Stomach (tissue), 9 donors: Measurements from ENCODE around the gene TPST2. TPM values are rescaled to one million over a fixed set of nuclear protein-coding genes. Genes with fewer than 3 reads are reported as not detected.

Experiments
- DNase-seq, 2 donors: peaks; one replicate each; pipeline versions ENCODE4 v3.0.0 to v3.0.0-alpha.2; 2013 to 2019
- H3K27ac ChIP-seq, 5 donors: fragments of 200-600 bp in 4 of 5; sonication (generic) in 4 of 5; one replicate each; pipeline ENCODE4 v1.5.1; 2013 to 2019; ENCODE audit warnings: mild to moderate bottlenecking in 1 of 5, moderate library complexity in 1 of 5
- H3K27me3 ChIP-seq, 3 donors: fragments of 200-600 bp; sonication (generic); one replicate each; pipeline ENCODE4 v1.5.1; 2017 to 2019; ENCODE audit warnings: mixed run types in 1 of 3
- H3K36me3 ChIP-seq, 4 donors: fragments of 200-600 bp; sonication (generic); 1 replicate in 3 of 4; 2 replicates in 1 of 4; pipeline ENCODE4 v1.5.1; 2016 to 2019
- H3K4me1 ChIP-seq, 4 donors: fragments of 200-600 bp; sonication (generic); one replicate each; pipeline ENCODE4 v1.5.1; 2016 to 2019
- H3K4me3 ChIP-seq, 4 donors: fragments of 200-600 bp; sonication (generic) in 3 of 4; one replicate each; pipeline ENCODE4 v1.5.1; 2016 to 2019; ENCODE audit warnings: mild to moderate bottlenecking in 1 of 4
- H3K9me3 ChIP-seq, 4 donors: fragments of 200-600 bp; sonication (generic); one replicate each; pipeline ENCODE4 v1.5.1; 2016 to 2019
- CTCF ChIP-seq, 7 experiments: fragments of 450-650 bp in 4 of 7; fragments of 200-600 bp in 3 of 7; sonication (generic) in 3 of 7; IDR thresholded peaks; one replicate each; pipeline ENCODE4 v1.5.1; 2016 to 2019; ENCODE audit warnings: antibody characterized with exemption in 7 of 7, control low read depth in 2 of 7, mild to moderate bottlenecking in 1 of 7
- EP300 ChIP-seq: sonication (generic); formaldehyde crosslinking; IDR thresholded peaks from one replicate; pipeline ENCODE4 v1.6.1; 2017; ENCODE audit warnings: antibody characterized with exemption
- POLR2A ChIP-seq, 4 donors: fragments of 450-650 bp; IDR thresholded peaks; one replicate each; pipeline ENCODE4 v1.6.1; 2016; ENCODE audit warnings: antibody characterized with exemption in 4 of 4, control low read depth in 2 of 4, mild to moderate bottlenecking in 1 of 4, moderate library complexity in 1 of 4
- POLR2AphosphoS5 ChIP-seq, 3 donors: sonication (generic); formaldehyde crosslinking; IDR thresholded peaks; one replicate each; pipeline ENCODE4 v1.6.1; 2016; ENCODE audit warnings: antibody characterized with exemption in 3 of 3
- WGBS, 5 donors: extraction: QIAGEN DNeasy Blood & Tissue Kit in 3 of 5; methylation state at CpG; one replicate each; pipeline versions ENCODE4 v1.1.5 to v1.1.7; 2013 to 2018; 5-methylcytosine and 5-hydroxymethylcytosine counted together
- intact Hi-C: fragments of 100-400 bp; cut with DNase I; formaldehyde crosslinking; loops from one replicate; pipeline ENCODE4 v1.15.1; 2023; ENCODE audit warnings: low total_unique reads
- polyA plus RNA-seq, 3 donors: library from polyadenylated mRNA; stranded (reverse); fragments of 200-250 nt; gene quantifications; one replicate each; pipeline ENCODE4 v1.2.3, GENCODE V29; 2013
- total RNA-seq, 5 donors: library from RNA; depleted of rRNA; stranded (reverse); fragments of >200 nt; gene quantifications; one replicate each; pipeline versions ENCODE4 v1.1.0 to v1.2.3, GENCODE V29; 2014 to 2016
- donor health status: healthy with polysubstance abuse.
- donor health status: Bipolar disorder and iron deficiency.
- donor health status: healthy.

The TPST2 gene
- total and polyA plus RNA-seq, 8 donors = 5.3 to 88.3 (median 10.4) TPM

GRCh38 chr22:26597480-26597879 lies 7.5 kb upstream of the TPST2 start:
- intact Hi-C loops = no loop called here
- no peaks in the 10 kb centered on the region for H3K36me3 ChIP-seq
- H3K9me3 ChIP-seq = no peaks in the 10 kb centered on the region
- H3K4me3 ChIP-seq = no peak overlapping the region
- TF ChIP-seq CTCF (IDR thresholded peaks at IDR 0.05) = no peak
- TF ChIP-seq EP300 = no peak
- TF ChIP-seq POLR2AphosphoS5 (IDR thresholded peaks at IDR 0.05) = no peak
- no peak for TF ChIP-seq POLR2A (IDR thresholded peaks at IDR 0.05)
- H3K4me1 ChIP-seq = peaks cover 0 to 2% (median under 1%) of the 10 kb centered on the region in 4 donors
- peaks cover 0 to 28% (median 0%) of the 10 kb centered on the region in 3 donors for H3K27me3 ChIP-seq
- no peak for DNase-seq
- WGBS, 5 donors = 41 to 59% (median 54%) methylated on average over 4 of the region's 4 CpGs
- H3K27ac ChIP-seq = no peak overlapping the region

GRCh38 chr22:26597026-26597425 lies 7.1 kb upstream of the TPST2 start:
- 55 to 87% (median 65%) methylated on average over 4 of the region's 4 CpGs for WGBS, 5 donors
- Histone ChIP-seq H3K27ac (no peak overlapping the region), H3K27me3 (peaks cover 0 to 28% (median 0%) of the 10 kb centered on the region in 3 donors), H3K4me1 (peaks cover 0 to 6% (median 3%) of the 10 kb centered on the region in 4 donors), H3K4me3 (no peak overlapping the region), H3K9me3 (no peaks in the 10 kb centered on the region), H3K36me3 (no peaks in the 10 kb centered on the region)
- intact Hi-C loops = no loop called here
- TF ChIP-seq POLR2A (IDR thresholded peaks at IDR 0.05) (no peak), POLR2AphosphoS5 (IDR thresholded peaks at IDR 0.05) (no peak), EP300 (no peak), CTCF (IDR thresholded peaks at IDR 0.05) (no peak)
- DNase-seq = peak in 1 of 2 donors; percentile 49

- no peaks in the 10 kb centered on the region for H3K36me3 ChIP-seq
- H3K27ac ChIP-seq = no peak overlapping the region
- H3K4me1 ChIP-seq = peaks cover 6 to 26% (median 20%) of the 10 kb centered on the region in 4 donors
- no peak for TF ChIP-seq POLR2A (IDR thresholded peaks at IDR 0.05)
- no peak for TF ChIP-seq POLR2AphosphoS5 (IDR thresholded peaks at IDR 0.05)
- TF ChIP-seq EP300 = no peak
- no peak for TF ChIP-seq CTCF (IDR thresholded peaks at IDR 0.05)
- intact Hi-C loops = no loop called here
- DNase-seq = no peak
- WGBS, 5 donors = 17 to 49% (median 24%) methylated on average over 1 of the region's 1 CpG
- H3K27me3 ChIP-seq = peaks cover 0 to 26% (median 0%) of the 10 kb centered on the region in 3 donors
- H3K9me3 ChIP-seq = no peaks in the 10 kb centered on the region
- H3K4me3 ChIP-seq = no peak overlapping the region
Observed at GRCh38 chr22:26593763-26594162, 3.8 kb upstream of the TPST2 start.

GRCh38 chr22:26592421-26592891 lies 2.5 kb upstream of the TPST2 start:
- Histone ChIP-seq H3K36me3 (no peaks in the 10 kb centered on the region), H3K27me3 (peaks cover 0 to 13% (median 0%) of the 10 kb centered on the region in 3 donors), H3K4me1 (peaks cover 6 to 30% (median 22%) of the 10 kb centered on the region in 4 donors), H3K4me3 (no peak overlapping the region), H3K9me3 (no peaks in the 10 kb centered on the region), H3K27ac (no peak overlapping the region)
- WGBS, 5 donors = 57 to 64% (median 59%) methylated on average over 4 of the region's 4 CpGs
- peak; percentile 26 to 48 for DNase-seq
- no peak for TF ChIP-seq EP300
- no peak for TF ChIP-seq POLR2A (IDR thresholded peaks at IDR 0.05)
- TF ChIP-seq CTCF (IDR thresholded peaks at IDR 0.05) = no peak
- TF ChIP-seq POLR2AphosphoS5 (IDR thresholded peaks at IDR 0.05) = no peak
- intact Hi-C loops = no loop called here
